Cardiac fibroblast (primary cell): ENCODE data around the gene SLC5A6.
A peak's percentile ranks its signal among the peaks of the same experiment; 100 is the strongest.
"Not testable (repeated sequence)": the region's sequence is repeated elsewhere in the genome, so short reads cannot be mapped to it uniquely, and the experiment has no call there.

ENCODE experiments used
- DNase-seq, 2 donors: peaks; one replicate each; pipeline versions ENCODE4 v3.0.0 to v3.0.0-alpha.2; 2010; ENCODE audit warnings: low read depth in 2 of 2
- H3K4me3 ChIP-seq, 2 donors: replicated peaks in 1 of 2; 1 replicate in 1 of 2; 2 replicates in 1 of 2; pipeline ENCODE4 v1.5.1; 2011; ENCODE audit warnings: low read depth in 2 of 2, low read length in 2 of 2, mild to moderate bottlenecking in 2 of 2, moderate library complexity in 1 of 2
- TF ChIP-seq, protein P1 (sequence below): IDR thresholded peaks from one replicate; pipeline ENCODE4 v1.5.1; 2011; ENCODE audit warnings: low read depth, mild to moderate bottlenecking, low read length, inconsistent platforms

Gene SLC5A6

DNA sequence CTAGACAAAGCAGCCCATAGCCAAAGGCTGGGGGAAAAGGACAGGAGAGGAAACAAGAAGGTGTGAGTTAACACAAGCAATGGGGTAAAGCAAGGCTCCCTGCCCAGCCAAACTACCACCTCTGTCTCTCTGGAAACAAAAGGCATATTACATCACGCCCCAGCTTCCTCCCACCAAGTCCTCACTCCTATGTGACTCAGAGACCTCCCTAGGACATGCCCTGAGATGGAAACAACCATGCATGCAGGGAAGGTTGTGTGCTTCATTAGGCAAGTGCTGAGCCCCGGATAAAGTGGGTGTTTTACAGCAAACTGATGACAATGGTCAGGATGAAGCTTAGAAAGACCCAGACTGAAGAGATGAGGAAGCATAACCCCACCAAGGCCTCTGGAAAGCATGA, 9.2 kb downstream of the SLC5A6 start:
- no peak overlapping the region for H3K4me3 ChIP-seq
- TF ChIP-seq, protein P1, sequence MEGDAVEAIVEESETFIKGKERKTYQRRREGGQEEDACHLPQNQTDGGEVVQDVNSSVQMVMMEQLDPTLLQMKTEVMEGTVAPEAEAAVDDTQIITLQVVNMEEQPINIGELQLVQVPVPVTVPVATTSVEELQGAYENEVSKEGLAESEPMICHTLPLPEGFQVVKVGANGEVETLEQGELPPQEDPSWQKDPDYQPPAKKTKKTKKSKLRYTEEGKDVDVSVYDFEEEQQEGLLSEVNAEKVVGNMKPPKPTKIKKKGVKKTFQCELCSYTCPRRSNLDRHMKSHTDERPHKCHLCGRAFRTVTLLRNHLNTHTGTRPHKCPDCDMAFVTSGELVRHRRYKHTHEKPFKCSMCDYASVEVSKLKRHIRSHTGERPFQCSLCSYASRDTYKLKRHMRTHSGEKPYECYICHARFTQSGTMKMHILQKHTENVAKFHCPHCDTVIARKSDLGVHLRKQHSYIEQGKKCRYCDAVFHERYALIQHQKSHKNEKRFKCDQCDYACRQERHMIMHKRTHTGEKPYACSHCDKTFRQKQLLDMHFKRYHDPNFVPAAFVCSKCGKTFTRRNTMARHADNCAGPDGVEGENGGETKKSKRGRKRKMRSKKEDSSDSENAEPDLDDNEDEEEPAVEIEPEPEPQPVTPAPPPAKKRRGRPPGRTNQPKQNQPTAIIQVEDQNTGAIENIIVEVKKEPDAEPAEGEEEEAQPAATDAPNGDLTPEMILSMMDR = no peak
- DNase-seq = peak; percentile 31 to 71

DNA sequence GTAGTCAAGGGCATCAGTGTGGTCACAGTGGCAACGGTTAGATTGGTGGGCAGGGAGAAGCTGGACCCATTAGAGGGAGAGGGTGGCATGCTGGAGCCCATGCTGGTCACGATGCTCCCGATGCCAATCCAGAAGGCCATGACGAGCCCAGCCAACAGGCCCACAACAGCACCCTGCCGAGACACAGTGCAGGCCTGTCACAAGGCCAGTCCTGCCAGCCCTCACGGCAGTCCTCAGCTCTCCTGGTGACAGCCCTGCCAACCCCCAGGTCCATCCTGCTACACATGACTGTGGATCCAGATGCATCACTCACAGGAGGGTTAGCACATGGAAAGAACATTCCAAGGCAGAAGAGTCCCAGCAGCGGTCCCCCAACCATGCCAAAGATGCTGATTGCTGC, 10.4 kb downstream of the SLC5A6 start:
- no peak for DNase-seq
- TF ChIP-seq, protein P1 = no peak
- H3K4me3 ChIP-seq = no peak overlapping the region

DNA sequence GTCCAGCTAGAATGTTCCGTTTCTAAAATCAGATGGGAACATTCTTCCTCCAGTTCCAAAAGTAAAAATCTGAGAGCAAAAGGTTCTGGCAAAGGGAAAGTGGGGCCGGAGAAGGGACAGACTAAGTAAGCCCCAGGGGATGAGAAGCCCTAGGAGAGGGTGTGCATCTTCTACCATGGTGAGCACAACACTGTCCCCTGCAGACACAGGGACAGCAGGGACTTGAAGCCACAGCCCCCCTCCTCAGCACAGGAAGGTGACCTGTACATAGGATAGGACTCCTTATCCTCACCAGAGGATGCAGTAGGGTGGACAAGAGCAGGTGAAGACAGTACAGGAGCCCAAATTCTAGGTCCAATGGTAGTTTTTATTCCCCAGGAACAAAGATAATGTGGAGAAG, 12.8 kb downstream of the SLC5A6 start:
- no peak for DNase-seq
- H3K4me3 ChIP-seq = no peak overlapping the region
- TF ChIP-seq, protein P1 = no peak

DNA sequence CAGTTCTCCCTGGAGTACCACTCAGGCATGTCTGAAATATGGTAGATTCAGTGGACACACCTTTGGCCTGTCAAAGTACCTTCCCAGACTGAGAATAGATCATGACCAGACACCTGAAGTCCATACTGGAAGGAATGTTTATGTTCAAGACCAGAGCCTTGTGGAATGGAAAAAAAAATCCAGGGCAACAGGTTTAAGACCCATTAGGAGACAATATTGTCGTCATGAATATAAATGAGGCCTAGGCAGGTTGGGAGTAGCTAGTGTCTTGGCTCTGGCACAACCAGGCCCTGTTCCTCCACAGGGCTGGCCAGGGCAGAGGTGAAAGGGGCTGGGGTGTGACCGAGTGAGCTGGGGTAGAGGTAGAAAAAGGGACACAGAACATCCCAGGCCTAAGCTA, 13.4 kb downstream of the SLC5A6 start:
- H3K4me3 ChIP-seq = no peak overlapping the region
- TF ChIP-seq, protein P1 = no peak
- DNase-seq = no peak

DNA sequence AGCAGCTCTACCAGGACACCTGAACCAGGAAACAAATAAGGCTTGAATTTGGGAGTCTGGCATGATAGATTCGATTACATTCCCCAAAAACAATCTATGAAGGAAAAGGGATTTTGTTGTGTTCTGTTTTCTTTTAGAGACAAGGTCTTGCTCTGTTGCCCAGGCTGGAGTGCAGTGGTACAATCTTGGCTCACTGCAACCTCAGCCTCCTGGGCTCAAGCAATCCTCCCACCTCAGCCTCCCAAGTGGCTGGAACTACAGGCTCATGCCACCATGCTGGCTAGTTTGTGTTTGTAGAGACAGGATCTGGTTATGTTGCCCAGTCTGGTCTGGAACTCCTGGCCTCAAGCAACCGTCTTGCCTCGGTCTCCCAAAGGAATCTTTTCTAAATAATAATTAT, 14.0 kb downstream of the SLC5A6 start:
- DNase-seq, H3K4me3 ChIP-seq: not testable (repeated sequence)

DNA sequence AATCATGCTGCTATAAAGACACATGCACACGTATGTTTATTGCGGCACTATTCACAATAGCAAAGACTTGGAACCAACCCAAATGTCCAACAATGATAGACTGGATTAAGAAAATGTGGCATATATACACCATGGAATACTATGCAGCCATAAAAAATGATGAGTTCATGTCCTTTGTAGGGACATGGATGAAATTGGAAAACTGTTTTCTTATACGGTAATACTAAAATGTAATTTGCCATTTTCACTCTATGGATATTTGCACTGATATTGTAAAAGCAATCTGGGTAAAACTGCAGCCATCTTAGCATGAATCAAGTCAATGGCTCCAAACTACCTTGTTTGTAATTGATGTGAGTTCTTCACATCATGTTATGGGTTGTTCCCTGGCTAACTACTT, 16.3 kb downstream of the SLC5A6 start:
- not testable (repeated sequence) for H3K4me3 ChIP-seq, DNase-seq

DNA sequence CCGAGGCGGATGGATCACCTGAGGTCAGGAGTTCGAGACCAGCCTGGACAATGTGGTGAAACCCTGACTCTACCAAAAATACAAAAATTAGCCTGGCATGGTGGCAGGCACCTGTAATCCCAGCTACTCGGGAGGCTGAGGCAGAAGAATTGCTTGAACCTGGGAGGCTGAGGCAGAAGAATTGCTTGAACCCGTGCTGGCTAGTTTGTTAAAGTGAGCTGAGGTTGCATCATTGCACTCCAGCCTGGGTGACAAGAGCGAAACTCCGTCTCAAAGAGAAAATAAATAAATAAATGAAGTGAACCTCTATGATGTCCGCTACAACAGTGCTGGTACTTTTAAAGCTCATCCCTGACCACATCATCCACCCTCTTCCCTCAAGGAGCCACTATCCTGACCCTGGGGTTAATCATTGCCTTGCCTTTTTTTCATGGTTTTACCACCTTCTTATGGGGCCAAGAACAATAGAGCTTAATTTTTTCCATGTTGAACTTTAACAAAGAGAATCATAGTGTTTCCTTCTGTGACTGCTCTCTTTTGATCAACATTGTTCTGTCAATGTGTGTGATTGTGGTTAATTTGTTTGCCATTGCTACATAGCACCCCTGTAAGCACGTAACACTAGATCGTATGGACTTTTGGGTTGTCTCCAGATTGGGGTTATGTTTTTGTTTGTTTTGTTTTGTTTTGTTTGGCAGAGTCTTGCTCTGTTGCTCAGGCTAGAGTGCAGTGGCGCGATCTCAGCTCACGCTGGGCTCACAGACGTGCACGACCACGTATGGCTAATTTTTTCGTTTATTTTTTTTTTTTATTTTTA, 17.3 kb downstream of the SLC5A6 start:
- TF ChIP-seq, protein P1 = no peak
- peak in 1 of 2 donors; percentile 45 for DNase-seq
- no peak overlapping the region for H3K4me3 ChIP-seq
